Body of pancreas (tissue), 4 donors: ENCODE measurements around the gene ALPG.

Source experiments
- POLR2A ChIP-seq, 3 donors: fragments of 450-650 bp; IDR thresholded peaks; one replicate each; pipeline ENCODE4 v1.6.1; 2016; ENCODE audit warnings: antibody characterized with exemption in 3 of 3, mild to moderate bottlenecking in 2 of 3
- TF ChIP-seq, protein P1 (sequence below), 7 experiments: fragments of 450-650 bp in 4 of 7; fragments of 200-600 bp in 3 of 7; sonication (generic) in 3 of 7; IDR thresholded peaks; one replicate each; pipeline ENCODE4 v1.5.1; 2016 to 2019; ENCODE audit warnings: antibody characterized with exemption in 7 of 7

DNA sequence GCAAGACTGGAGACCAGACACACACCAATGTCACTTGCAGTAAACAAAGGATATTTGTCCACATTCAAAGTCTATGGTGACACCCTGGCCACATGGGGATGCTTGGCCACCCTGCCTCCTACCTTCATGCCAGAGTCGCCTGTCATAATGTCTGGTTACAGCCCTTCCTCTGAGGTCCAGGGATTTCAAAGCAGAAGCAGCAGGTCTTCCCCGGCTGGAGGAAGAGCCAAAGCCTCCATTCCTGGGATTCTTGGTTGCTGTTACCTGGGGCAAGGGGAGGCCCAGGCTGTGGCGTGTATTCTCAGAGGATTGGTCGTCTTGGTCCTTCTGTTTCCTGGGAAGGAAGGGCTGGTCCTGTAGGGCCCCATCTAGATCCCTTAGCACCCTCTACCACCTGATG is 30.4 kb upstream of the ALPG start:
- TF ChIP-seq, protein P1, sequence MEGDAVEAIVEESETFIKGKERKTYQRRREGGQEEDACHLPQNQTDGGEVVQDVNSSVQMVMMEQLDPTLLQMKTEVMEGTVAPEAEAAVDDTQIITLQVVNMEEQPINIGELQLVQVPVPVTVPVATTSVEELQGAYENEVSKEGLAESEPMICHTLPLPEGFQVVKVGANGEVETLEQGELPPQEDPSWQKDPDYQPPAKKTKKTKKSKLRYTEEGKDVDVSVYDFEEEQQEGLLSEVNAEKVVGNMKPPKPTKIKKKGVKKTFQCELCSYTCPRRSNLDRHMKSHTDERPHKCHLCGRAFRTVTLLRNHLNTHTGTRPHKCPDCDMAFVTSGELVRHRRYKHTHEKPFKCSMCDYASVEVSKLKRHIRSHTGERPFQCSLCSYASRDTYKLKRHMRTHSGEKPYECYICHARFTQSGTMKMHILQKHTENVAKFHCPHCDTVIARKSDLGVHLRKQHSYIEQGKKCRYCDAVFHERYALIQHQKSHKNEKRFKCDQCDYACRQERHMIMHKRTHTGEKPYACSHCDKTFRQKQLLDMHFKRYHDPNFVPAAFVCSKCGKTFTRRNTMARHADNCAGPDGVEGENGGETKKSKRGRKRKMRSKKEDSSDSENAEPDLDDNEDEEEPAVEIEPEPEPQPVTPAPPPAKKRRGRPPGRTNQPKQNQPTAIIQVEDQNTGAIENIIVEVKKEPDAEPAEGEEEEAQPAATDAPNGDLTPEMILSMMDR (IDR thresholded peaks at IDR 0.05) = no peak
- TF ChIP-seq POLR2A (IDR thresholded peaks at IDR 0.05) = no peak
